ENCODE measurements around the gene ROCK2.
"Not testable (repeated sequence)": the region's sequence is repeated elsewhere in the genome, so short reads cannot be mapped to it uniquely, and the experiment has no call there.

ROCK2 gene

DNA sequence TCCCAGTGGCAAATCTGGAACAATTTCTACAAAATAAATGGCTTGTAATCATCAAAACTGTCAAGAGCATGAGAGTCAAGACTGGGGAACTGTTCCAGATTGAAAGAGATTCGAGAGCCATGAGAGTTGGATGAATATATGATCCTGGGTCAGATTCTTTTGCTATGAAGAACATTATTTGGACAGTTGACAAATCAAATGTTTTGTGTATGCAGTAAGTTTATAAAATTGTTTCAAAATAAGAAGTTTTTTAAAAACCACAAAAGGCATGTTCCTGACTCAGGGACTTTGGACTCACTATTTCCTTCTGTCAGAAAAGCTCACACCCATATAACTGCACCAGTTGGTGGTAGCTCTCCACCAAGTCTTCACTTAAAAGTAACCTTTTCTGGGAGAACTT is 38.5 kb downstream of the ROCK2 start:
- peak; percentile 88 for DNase-seq

DNA sequence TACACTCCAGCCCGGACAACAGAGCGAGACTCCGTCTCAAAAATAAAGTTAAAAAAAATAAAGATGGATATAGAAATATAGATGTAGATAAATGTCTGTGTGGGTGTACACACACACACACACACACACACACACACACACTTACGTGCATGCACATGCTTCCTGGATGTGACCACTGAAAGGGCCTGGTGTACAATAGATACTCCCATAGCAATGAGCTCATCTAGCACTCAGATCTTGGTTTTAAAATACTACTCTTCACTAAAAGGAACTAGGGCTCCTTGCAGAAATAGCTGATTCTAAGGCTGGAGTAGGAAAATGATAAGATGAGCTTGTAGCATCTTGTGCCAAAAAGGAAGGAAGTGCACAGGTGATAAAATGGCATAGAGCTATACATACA is 39.1 kb downstream of the ROCK2 start:
- DNase-seq: no peak

DNA sequence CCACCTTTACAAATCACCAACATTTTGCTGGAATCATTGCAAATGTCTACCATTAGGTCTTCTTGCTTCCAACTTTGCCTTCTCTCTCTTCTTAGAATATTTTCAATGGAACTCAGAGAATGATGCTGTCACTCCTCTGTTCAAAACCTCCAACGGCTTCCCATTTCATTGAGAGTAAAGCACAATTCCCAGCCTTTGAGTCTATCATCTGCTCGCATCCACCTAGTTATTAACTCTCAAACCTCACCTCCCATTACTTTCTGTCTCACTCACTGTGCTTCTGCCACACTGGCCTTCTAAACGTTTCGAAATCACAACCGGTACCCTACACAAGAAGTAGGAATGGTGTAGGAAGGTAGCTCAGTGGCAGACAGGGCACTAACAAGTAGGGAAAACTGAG is 40.0 kb downstream of the ROCK2 start:
- no peak for DNase-seq

DNA sequence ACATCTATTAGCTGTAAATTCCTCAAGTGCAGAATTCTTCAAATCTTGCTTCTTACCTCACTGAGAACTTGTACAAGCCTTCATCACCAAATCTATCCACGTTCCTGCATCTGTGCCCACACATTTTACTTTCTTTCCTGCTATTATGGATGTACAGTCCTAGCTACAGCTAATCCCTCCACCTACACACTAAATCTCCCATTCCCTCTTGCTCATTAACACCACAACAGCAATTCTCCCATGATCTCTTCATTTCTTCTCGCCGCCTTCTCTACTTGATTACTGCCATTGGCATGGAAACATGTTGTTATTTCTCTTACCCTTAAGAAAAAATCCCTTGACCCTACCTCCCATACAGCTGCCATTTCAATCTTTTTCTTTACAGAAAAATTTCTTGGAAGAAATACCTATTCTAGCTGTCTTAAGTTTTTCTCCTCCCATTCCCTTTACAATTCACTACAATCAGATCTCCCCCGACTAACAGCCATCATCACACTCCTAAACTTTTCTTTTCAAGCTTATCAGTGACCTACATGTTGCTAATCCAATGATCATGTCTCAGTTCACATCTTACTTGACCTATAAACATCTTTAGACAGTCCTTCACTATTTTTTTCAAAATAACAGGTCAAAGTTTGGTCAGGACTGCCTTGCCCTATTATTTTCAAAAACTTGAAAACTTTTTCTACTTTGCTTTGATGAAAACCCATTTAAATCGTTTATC is 41.0 kb downstream of the ROCK2 start:
- no peak for DNase-seq

DNA sequence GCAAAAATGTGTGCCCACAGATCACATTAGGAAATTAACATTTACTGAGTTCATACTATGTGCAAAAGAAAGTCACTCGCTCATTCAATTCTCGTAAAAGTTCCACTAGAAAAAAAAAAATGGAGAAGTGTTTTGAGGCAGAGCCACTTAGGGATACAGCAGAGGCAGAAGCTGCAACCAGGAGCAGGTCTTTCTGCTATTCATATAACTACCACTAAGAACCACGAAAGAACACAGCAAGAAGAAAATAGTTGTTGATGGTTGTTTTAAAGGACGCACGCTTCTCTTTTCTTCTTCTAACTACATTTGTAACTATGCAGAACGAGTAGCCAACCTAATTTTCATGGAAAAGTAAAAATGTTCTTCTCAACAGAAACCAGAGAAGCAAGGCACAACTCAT is 45.0 kb downstream of the ROCK2 start:
- no peak for DNase-seq

DNA sequence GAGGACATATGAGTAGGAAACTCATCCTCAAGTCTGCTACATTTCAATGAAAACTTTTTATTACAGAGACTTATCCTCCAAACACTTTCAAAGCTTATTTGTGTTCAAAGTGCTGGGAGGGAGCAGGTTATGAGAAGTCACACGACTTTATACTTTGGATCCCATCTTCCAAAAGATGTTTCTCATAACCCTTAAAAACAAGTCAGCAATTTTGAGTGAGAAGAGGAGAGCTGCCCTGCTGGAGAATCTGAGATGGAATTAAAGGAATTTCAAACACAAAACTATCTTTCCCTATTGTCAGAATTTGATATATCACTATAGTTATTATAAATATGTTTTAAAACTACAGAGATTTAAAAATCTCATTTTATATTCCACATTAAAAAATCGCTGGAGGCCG is 45.8 kb downstream of the ROCK2 start:
- DNase-seq: no peak

DNA sequence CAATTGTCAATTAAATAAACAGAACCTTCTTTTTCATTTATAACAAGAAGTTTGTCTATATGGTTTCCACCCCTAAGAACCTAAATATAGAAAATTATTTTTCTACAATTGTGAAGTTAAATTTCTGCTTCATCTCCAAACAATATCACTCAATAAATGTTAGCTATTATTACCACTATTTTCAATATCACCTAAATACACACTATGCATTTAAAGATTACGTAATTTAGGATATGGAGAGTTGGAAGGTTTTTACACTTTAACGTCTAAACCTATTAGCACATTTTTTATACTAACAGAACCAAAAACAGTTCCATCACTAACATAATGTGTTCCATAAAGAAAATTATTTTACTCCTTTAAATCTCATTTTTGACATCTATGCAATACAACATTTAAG is 48.0 kb downstream of the ROCK2 start:
- no peak for DNase-seq

DNA sequence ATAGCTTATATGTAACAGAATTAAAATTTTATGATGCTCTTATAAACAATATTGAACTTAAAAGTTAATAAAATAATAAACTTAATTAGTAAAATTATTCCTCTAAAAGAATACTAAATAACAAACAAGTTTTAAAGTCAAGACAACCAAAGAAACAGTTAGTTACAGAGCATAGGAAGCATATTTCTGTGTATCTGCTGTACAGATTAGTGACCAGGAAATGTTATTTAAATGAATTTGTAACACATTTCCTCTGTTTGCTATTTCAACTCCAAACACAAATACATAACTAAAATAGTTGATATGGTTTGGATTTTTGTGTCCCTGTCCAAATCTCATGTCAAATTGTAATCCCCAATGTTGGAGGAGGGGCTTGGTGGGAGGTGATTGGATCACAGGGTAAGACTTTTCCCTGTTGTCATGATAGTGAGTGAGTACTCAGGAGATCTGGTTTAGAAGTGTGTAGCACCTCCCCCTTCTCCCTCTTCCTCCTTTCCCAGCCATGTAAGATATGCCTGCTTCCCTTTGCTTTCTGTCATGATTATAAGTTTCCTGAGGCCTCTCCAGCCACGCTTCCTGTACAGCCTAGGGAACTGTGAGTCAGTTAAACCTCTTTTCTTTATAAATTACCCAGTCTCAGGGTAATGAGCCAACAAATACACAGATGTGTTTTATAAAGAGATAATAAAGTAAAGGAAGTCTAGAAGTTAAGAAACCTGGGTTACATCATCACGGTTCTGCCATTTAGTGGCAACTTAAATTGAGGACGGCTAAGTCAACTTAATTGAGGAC is 51.8 kb downstream of the ROCK2 start:
- peak; percentile 45 for DNase-seq

DNA sequence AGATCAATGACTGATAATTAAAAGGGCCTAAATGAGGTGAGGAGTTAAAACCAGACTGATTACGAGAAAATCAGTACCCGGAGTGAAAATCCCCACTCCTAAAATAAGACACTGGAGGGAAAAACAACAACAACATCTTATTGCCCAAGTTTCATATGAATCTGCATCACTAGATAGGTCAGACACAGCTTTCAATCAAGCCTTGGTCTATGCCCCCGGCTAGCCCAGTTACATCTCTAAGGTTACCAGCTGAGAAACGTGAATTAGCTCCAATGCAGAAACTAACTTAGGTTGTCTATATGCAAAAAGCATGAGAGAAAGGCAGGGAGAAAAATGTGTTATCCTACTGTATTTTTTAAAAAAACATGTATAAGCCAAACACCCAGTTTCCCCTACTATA is 53.7 kb downstream of the ROCK2 start:
- no peak for DNase-seq

DNA sequence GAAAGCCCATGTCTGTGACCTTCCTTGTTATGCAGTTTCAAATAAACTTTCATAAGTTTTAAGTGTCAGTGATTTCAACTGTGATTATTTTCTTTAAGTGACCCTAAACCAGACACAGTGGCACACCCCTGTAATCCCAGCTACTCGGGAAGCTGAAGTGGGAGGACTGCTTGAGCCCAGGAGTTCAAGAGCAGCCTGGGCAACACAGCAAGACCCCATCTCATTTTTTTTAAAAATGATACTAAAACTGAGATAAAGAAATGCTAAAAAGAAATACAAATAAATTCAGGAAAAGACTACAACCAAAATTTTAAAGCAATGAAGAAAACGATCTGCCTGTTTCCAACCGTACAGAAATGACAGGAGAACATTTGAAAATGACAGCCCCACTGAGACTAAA is 54.2 kb downstream of the ROCK2 start:
- DNase-seq: no peak

DNA sequence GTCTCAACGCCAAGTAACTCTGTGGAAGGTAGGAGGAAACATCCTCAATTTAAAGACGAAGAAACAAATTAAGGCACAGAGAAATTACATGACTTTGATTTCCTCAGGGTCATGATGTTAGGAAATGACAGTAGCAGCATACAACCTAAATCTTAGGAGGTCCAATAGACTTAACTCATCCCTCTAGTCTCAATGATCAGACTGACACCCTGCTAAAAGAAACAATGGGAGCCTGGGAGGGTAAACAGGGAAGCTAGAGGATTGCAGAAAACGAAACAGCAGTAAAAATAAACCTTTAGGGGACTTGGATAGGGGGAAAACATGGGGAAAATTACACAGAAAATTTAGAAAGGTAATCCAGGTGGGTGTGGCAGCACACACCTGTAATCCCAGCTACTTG is 56.0 kb downstream of the ROCK2 start:
- DNase-seq: no peak

DNA sequence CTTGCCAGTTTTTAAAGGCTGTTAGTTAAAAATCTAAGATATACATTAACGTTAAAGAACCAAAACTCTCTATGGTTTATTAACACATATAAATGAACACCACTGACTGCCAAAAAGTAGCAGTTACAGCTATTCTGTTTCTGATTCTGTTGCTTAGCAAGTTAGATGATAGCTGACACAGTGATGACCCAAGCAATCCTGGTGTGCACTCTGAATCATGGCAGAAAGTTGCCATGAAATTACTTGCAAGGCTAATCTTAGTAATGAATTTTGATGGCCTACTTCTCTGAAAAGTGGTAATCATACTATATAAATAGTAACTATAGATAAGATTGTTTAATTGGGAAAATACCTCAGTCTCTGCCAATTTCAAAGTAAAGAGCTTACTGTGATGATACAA is 57.7 kb downstream of the ROCK2 start:
- peak; percentile 52 for DNase-seq

DNA sequence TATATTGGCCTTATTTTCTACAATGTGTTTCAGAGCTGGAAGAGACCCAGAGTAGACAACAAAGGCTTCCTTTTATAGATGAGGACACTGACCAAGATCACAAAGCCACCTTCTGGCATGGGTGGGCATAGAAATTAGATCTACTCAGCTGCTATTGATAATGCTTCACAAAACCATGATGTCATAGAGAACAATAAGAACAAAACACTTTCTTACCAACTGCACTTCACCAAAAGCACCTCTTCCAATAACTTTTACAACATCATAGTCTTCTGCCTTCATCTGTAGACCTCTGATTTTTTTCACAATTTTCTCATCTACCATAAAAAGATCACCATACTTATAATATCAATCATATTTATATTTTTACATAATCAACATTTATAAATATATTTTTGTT is 58.1 kb downstream of the ROCK2 start:
- DNase-seq: no peak

DNA sequence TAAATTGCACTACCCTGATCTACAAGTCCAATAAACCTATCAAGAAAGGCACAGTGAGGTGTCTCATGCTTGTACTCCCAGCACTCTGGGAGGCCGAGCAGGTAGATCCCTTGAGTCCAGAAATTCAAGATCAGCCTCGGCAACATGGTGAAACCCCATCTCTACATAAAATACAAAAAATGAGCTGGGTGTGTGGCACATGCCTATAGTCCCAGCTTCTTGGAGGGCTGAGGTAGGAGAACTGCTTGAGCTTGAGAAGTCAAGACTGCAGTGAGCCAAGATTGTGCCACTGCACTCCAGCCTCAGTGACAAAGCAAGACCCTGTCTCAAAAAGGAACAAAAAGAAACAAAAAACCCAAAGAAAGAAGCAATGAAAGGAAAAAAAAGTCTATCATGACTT is 58.9 kb downstream of the ROCK2 start:
- no peak for DNase-seq

DNA sequence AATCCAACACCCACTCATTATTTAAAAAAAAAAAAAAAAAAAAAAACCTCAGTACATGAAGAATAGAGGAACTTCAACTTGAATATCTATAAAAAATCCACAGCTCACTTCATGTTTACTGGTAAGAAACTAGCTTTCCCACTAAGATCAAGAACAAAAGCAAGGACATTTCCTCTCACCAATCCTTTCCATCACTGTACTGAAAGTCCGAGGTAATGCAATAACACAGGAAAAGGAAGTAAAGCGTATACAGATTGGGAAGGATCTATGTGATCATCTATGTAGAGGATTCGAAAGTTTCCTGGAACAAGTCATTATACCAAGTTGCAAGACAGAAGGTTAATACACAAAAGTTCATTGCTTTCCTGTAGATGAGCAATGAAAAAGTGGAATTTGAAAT is 63.2 kb downstream of the ROCK2 start:
- no peak for DNase-seq

DNA sequence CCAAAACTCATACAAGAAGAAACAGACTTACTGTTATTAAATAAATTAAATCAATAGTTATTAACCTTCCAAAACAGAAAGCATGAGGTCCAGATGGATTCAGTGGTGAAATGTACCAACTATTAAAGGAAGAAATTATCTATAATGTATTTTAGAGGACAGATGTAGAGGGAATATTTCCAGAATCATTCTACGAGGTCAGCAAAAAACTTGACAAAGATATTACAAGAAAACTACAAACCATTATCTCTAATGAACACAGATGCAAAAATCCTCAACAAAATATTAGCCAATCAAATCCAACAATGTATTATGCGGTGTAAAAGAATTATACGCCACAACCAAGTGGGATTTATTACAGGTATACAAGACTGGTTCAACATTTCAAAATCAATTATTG is 63.7 kb downstream of the ROCK2 start:
- DNase-seq: no peak

DNA sequence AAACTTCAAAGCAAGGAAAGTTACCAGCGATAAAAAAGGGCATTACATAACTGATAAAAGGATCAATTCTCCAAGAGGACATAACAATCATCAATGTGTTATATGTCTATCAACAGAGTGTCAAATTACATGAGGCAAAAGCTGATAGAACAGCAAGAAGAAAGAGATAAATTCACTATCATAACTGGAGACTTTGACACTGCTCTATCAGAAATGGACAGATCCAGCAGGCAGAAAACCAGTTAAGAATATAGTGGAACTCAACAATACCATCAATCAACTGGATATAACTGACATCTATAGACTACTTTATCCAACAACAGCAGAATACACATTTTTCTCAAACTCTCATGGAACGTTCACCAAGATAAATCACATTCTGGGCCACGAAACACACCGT is 65.0 kb downstream of the ROCK2 start:
- DNase-seq: no peak

DNA sequence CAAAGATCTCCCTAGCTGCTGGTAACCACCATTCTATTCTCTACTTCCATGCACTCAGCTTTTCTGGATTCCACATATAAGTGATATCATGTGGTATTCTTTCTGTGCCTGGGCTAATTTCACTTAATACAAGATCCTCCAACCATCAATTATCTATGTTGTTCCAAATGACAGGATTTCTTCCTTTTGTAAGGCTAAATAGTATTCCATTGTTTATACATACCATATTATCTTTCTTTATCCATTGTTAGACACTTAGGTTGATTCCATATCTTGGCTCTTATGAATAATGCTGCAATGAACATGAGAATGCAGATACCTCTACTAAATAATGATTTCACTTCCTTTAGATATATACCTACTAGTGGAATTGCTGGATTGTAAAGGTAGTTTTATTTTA is 66.2 kb downstream of the ROCK2 start:
- DNase-seq: no peak

DNA sequence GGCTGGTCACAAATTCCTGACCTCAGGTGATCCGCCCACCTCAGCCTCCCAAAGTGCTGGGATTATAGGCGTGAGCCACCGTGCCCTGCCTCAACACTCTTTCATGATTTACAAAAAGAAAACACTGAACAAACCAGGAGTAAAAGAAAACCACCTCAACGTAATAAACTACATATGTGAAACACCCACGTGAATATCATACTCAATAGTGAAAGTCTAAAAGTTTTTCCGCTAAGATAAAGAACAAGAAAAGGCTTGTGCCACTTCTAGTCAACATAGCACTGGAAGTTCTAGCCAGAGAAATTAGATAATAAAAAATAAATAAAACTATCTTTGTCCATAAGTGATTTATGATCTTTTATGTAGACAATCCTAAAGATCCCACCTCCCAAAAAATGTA is 68.5 kb downstream of the ROCK2 start:
- DNase-seq: no peak

DNA sequence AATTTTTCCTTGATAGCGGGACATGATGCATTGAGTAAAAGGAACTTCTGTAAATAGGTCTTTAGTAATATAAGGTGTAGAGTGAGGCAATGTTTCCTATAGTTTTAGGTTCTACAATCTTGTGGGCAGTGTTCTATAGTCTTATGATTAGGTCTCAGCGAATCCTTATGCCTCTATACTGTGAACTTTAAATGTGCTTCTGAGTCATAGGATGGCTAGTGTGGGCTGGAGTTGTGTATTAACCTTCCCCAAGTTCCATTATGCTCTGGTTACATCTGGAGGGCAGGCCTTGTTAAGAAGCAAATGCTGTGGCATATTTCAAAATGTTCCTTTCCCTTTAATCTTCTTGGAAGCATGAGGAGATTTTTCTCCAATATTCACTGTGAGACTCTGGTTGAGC is 73.5 kb downstream of the ROCK2 start:
- peak; percentile 58 for DNase-seq

DNA sequence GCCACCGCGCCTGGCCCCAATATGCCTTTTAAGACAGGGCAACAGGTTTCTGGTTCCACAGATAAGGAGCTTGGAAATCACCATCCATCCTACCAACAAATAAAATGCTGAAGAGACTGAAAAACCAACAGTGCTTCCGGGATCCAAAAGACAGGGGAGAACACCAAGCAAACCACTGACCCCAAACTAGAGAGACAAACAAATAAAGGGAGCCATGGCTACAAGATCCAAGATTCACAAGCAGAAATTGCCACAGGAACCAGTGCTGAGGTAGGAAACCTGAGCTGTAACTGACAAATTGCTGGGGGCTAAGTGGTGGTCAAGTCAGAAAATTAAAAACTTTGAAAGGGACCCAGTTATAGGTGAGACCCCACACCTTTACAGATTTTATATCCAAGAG is 76.5 kb downstream of the ROCK2 start:
- DNase-seq: no peak

DNA sequence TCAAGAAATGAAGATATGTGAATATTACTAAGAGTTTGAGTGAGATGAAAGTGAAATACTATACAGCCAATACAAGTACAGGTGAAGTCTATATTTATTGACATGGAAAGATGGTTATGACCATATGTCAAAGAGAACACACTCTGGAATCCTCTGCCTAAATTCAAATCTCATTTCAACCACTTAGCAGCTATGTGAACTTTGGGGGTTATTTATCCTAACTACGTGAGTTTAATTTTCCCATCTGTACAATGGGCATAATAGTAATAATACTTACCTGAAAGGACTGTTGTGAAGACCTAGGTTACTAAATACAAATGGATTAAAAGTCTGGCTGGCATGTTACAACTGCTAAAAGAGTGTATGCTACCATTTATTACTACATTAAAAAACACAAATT is 79.6 kb downstream of the ROCK2 start:
- no peak for DNase-seq

DNA sequence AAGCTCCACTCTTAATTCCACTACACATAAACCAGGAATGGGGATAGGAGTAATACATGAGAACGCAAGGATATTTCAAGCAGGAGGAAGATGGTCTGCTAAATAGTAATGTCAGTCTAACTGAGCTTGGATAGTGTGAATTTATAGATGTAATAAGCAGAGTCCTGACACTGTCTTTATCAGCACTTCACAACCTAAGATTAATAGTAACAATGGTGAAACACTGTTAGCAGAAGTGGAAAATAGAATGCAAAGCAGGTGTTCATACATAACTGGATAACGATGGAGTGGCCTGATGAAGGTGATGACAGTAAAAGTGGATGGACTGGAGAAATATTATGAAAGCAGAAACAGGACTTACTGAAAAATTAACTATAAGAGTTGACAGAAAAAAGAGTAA is 80.4 kb downstream of the ROCK2 start:
- no peak for DNase-seq

DNA sequence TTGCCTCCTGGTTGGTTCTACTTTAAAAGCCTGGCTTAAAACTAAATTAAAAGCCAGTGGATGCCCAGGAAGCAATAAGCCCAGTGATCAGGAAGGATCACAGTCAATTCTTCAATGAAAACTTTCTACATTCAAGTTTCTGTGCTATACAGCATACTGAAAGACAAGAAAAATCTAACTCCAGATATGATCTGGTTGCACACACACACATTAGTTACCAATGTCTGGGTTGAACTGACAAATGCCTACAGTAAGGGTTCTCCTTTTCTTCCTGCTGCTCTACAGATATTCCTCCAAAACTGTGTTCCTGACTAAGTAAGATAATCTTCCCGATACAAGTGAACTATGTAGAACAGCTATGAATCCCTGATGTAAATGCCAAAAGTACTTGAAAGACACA is 81.3 kb downstream of the ROCK2 start:
- DNase-seq: no peak

DNA sequence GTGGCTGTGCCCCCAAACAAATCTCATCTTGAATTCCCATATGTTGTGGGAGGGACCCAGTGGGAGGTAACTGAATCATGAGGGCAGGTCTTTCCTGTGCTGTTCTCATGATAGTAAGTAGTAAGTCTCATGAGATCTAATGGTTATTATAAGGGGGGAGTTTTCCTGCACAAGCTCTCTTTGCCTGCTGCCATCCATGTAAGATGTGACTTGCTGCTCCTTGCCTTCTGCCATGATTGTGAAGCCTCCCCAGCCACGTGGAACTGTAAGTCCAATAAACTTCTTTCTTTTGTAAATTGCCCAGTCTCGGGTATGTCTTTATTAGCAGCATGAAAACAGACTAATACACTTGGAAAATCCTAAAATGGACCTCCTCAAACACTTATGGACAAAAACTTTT is 82.0 kb downstream of the ROCK2 start:
- not testable (repeated sequence) for DNase-seq

Measured in fibroblast of skin of right biceps (primary cell).